MM.1S (cell line): ENCODE results near the gene DOCK10.

Experiments
- CTCF ChIP-seq: fragments of 300-600 bp; sonication (generic); IDR thresholded peaks from 2 replicates; pipeline ENCODE4 v1.5.1; 2016; ENCODE audit warnings: antibody characterized with exemption, low read length, mixed read lengths
- EZH2 ChIP-seq: fragments of 300-600 bp; sonication (generic); optimal IDR thresholded peaks from 2 replicates; pipeline ENCODE3; 2017; ENCODE audit warnings: low read depth, mild to moderate bottlenecking, antibody characterized with exemption, low read length, mixed read lengths

- TF ChIP-seq CTCF (no peak), EZH2 (no peak)
Measured at GRCh38 chr2:225004597-225004996, 37.7 kb downstream of the DOCK10 start.
